NCI-H146 treated with DMSO at 0.1 percent for 48 hours (cell line): ENCODE measurements around the gene LAMA4.
"Not testable (repeated sequence)": the region's sequence is repeated elsewhere in the genome, so short reads cannot be mapped to it uniquely, and the experiment has no call there.

Experiments used
- DNase-seq: peaks from one replicate; lab custom pipeline; 2025; ENCODE audit not compliant: unreplicated experiment; lab: John Stamatoyannopoulos, UW

The LAMA4 gene

GRCh38 chr6:112106026-112106425 is 148.3 kb downstream of the LAMA4 start:
- DNase-seq, result not testable (repeated sequence)

DNA sequence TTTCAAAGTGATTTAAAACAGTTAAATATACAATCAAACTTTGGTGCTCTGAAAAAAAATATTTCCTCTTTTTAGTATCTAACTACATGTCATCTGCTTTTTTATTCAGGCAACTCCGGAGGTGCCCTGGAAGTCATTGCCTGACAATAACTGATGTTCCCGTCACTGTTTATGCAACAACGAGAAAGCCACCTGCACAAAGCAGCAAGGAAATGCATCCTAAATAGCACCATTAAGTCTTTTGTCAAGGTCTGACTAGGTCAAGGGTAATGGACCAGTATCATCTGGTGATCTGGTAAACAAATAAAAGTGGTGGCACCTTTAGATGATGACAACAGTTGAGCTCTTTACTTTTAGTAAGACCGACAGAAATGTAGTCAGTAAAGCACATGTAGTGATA is 153.8 kb downstream of the LAMA4 start:
- peak; percentile 44 for DNase-seq

GRCh38 chr6:112096901-112097300 is 157.5 kb downstream of the LAMA4 start:
- no peak for DNase-seq

GRCh38 chr6:112087916-112088315 is 166.5 kb downstream of the LAMA4 start:
- no peak for DNase-seq

GRCh38 chr6:112087136-112087911 is 167.0 kb downstream of the LAMA4 start, which contains the start of the genes FAM229B and TUBE1:
Gene FAM229B (plus strand): TSS chr6:112087591. CDS start chr6:112099284, 11,693 bp downstream.
Gene TUBE1 (minus strand): TSS chr6:112087482. CDS start chr6:112087434, 48 bp downstream.
- DNase-seq, result peak; percentile 92

- DNase-seq, result peak; percentile 38
These were observed 167.6 kb downstream of the LAMA4 start for GRCh38 chr6:112086744-112087135.

GRCh38 chr6:112085286-112086065 is 168.9 kb downstream of the LAMA4 start:
- no peak for DNase-seq

- DNase-seq, result no peak
These were observed 172.8 kb downstream of the LAMA4 start for GRCh38 chr6:112081569-112081968.

- DNase-seq, result no peak
These were observed 187.8 kb downstream of the LAMA4 start for GRCh38 chr6:112066606-112067005.

GRCh38 chr6:112065426-112065986 is 188.9 kb downstream of the LAMA4 start:
- no peak for DNase-seq

DNA sequence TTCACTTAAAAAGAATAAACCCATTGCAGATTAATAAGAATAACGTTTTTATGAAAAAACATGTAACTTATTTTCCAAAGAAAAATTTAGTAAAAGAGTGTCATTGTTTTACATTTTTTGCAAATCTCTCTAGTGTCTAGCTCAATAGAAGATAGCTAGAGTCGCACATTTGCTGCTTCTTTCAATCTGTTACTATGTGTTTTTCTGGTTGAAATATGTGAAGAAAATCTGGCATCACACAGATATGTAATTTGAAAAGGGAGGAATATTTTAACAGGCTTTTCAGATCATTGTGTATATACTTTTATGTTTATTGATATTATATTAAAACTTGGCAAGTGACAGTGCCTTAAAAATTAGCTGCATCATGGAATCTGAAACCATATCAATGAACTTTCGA is 191.4 kb downstream of the LAMA4 start:
- no peak for DNase-seq

DNA sequence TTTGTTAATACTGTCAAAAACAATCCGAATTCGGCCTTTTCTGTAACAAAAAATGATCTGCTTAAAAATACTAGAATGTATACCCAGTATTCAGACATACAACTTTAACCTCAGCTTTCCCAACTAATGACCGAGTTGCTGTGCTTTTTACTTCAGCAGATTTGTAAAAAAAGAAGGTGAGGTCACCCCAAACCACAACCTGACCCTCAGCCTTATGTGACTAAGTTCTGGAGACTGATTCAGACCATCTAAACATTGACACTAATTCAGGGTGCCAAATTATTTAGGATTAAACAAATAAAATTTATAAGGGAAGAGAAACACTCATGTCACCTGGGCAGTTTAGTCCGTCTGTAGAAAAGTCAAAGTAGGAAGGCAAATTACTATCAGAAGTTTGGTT is 192.8 kb downstream of the LAMA4 start:
- no peak for DNase-seq
